ENCODE data around the gene WDFY3.

Gene WDFY3

DNA sequence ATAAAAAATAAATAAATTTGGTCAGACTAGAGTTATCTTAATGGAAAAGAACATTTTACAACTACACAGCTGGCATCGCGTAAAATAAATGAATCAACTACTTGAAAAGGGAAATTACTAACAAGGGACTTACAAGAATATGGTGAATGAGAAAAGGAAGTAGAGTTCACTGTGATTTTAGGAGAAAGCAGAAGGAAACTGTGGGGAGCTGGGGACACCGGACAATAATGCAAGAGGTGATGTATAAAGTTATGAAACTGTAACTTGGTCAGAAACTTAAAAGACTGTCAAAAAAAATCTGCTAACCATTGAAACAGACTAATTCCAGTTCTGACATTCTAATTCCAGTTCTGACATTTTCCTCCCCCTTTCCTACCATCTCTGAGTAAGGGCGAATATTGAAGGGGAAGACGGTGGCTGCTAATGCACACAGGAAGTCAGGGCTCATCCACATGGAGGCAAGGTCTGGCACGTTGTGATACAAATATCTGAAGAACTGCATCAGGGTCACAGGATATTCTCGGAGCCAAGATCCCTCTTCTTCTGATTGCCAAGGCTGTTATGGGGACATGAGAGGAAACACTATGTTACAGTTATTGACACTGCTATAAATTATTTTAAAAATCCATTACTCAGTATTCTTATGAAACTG lies 213.0 kb downstream of the WDFY3 start:
- whole genome bisulfite sequencing (ENCODE audit: insufficient coverage, insufficient read length), result no CpG with 5 or more reads among the region's 7 CpGs
- H3K27me3 ChIP-seq (ENCODE audit: control insufficient read depth, insufficient read depth, low read length), result no peaks in the 10 kb centered on the region
- DNase-seq (ENCODE audit: low read depth, low spot score), result no peak
- peaks cover 8% of the 10 kb centered on the region; the same call in 1 of the 2 replicates for H3K36me3 ChIP-seq (ENCODE audit: control insufficient read depth, insufficient read depth, low read length)
- no peak overlapping the region for H3K4me3 ChIP-seq (ENCODE audit: low read length)
- H3K9me3 ChIP-seq (ENCODE audit: control insufficient read depth, insufficient read depth, low read length), result no peaks in the 10 kb centered on the region
- no peaks in the 10 kb centered on the region for H3K4me1 ChIP-seq (ENCODE audit: control insufficient read depth, insufficient read depth, low read length)
- H3K27ac ChIP-seq (ENCODE audit: low read length), result no peak overlapping the region

DNA sequence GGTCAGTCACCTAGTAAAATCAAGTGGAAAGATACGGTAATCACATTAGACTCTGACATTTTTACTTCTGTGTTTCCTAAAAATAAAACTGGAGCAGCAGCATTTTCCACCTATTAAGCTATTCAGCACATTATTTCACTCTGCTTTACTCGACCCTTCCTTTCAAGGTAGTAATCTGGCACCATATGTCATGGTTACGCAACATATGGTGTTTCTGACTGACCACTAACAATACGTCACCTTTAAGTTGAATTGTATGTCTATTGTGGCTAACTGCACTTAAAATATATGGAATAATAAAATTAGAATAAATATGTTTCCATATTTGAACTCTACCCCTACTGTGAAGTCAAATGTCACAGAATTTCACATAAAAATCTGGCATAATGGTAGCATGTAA lies 214.8 kb downstream of the WDFY3 start:
- no peaks in the 10 kb centered on the region for H3K9me3 ChIP-seq (ENCODE audit: control insufficient read depth, insufficient read depth, low read length)
- peaks cover 8% of the 10 kb centered on the region; the same call in 1 of the 2 replicates for H3K36me3 ChIP-seq (ENCODE audit: control insufficient read depth, insufficient read depth, low read length)
- H3K4me3 ChIP-seq (ENCODE audit: low read length), result no peak overlapping the region
- no peaks in the 10 kb centered on the region for H3K27me3 ChIP-seq (ENCODE audit: control insufficient read depth, insufficient read depth, low read length)
- H3K27ac ChIP-seq (ENCODE audit: low read length), result no peak overlapping the region
- no CpG with 5 or more reads among the region's 4 CpGs for WGBS (ENCODE audit: insufficient coverage, insufficient read length)
- no peak for DNase-seq (ENCODE audit: low read depth, low spot score)
- no peaks in the 10 kb centered on the region for H3K4me1 ChIP-seq (ENCODE audit: control insufficient read depth, insufficient read depth, low read length)

DNA sequence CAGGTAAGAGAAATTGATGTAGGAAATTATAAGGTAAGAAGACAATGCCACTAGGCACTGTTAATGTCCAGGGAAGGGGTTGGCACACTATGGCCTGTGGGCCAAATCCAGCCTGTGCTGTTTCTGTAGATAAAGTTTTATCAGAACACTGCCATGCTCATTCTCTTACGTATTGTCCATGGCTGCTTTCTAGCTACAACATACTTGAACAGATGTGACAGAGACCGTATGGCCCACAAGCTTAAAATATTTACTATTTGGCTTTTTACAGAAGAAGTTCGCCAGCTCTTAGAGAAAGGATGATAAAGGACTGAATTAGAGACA lies 215.6 kb downstream of the WDFY3 start:
- no peaks in the 10 kb centered on the region for H3K4me1 ChIP-seq (ENCODE audit: control insufficient read depth, insufficient read depth, low read length)
- WGBS (ENCODE audit: insufficient coverage, insufficient read length), result no CpG with 5 or more reads among the region's 3 CpGs
- no peaks in the 10 kb centered on the region for H3K9me3 ChIP-seq (ENCODE audit: control insufficient read depth, insufficient read depth, low read length)
- no peak overlapping the region for H3K4me3 ChIP-seq (ENCODE audit: low read length)
- no peak overlapping the region for H3K27ac ChIP-seq (ENCODE audit: low read length)
- no peak for DNase-seq (ENCODE audit: low read depth, low spot score)
- no peaks in the 10 kb centered on the region for H3K27me3 ChIP-seq (ENCODE audit: control insufficient read depth, insufficient read depth, low read length)
- peaks cover 8% of the 10 kb centered on the region; the same call in 1 of the 2 replicates for H3K36me3 ChIP-seq (ENCODE audit: control insufficient read depth, insufficient read depth, low read length)

DNA sequence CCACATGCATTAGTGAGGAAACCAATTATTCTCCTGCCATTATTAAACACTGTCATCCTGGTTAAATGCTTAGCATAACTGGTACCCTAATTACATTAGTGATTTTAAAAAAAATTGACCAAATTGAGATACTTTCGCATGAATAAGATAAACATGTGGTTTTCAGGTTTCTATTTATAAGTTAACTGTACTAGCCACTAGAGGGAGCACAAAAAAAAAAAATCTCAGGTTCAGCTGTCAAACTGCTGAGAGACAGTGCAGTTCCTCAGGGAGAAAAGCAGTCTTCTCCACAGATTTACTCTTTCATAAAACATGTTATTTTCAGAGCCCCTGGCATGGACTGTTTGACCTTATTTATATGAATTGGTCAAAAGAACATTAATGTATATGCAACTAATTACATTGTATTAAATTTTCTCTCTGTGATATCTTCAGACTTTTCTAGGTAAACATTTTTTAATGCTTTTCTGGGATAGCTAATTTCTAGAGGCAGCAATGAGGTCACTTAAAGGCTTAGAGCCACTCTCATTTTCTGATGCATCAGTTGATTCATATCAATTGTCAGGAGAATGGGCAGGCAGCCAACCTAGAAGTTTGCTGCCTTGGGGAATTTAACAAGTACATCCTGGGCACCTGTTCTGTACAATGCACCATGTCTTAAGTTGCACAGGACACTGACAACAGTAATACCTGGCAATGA lies 216.1 kb downstream of the WDFY3 start:
- WGBS (ENCODE audit: insufficient coverage, insufficient read length), result no CpG with 5 or more reads among the region's 1 CpG
- H3K4me1 ChIP-seq (ENCODE audit: control insufficient read depth, insufficient read depth, low read length), result no peaks in the 10 kb centered on the region
- H3K9me3 ChIP-seq (ENCODE audit: control insufficient read depth, insufficient read depth, low read length), result no peaks in the 10 kb centered on the region
- H3K27me3 ChIP-seq (ENCODE audit: control insufficient read depth, insufficient read depth, low read length), result no peaks in the 10 kb centered on the region
- H3K27ac ChIP-seq (ENCODE audit: low read length), result no peak overlapping the region
- H3K4me3 ChIP-seq (ENCODE audit: low read length), result no peak overlapping the region
- peaks cover 8% of the 10 kb centered on the region; the same call in 1 of the 2 replicates for H3K36me3 ChIP-seq (ENCODE audit: control insufficient read depth, insufficient read depth, low read length)
- DNase-seq (ENCODE audit: low read depth, low spot score), result no peak

DNA sequence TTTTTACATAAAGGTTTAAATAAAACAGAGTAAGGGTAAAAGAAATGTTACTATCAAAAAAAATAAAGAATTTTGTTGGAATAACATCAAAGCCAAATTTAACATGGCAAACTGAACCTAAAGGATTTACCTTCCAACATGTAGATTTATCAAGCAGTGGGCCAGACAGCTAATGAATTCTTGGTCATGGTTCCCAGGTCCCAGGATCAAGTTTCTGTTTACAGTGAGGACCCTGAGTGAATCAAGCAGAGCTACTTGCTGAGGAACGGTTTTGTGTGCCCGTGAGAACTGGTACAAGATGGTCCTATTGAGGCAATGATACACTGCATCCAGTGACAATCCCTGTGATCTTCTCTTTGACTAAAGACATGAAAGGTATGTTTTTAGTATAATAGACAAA lies 226.4 kb downstream of the WDFY3 start:
- WGBS (ENCODE audit: insufficient coverage, insufficient read length), result no CpG with 5 or more reads among the region's 2 CpGs
- Histone ChIP-seq H3K9me3 (ENCODE audit: control insufficient read depth, insufficient read depth, low read length) (no peaks in the 10 kb centered on the region), H3K27me3 (ENCODE audit: control insufficient read depth, insufficient read depth, low read length) (no peaks in the 10 kb centered on the region), H3K36me3 (ENCODE audit: control insufficient read depth, insufficient read depth, low read length) (peaks cover 2% of the 10 kb centered on the region; the same call in 1 of the 2 replicates), H3K4me3 (ENCODE audit: low read length) (no peak overlapping the region), H3K27ac (ENCODE audit: low read length) (no peak overlapping the region), H3K4me1 (ENCODE audit: control insufficient read depth, insufficient read depth, low read length) (no peaks in the 10 kb centered on the region)
- DNase-seq (ENCODE audit: low read depth, low spot score), result no peak

GRCh38 chr4:84738622-84739021 lies 227.9 kb downstream of the WDFY3 start:
- Histone ChIP-seq H3K4me3 (ENCODE audit: low read length) (no peak overlapping the region), H3K27me3 (ENCODE audit: control insufficient read depth, insufficient read depth, low read length) (no peaks in the 10 kb centered on the region), H3K27ac (ENCODE audit: low read length) (no peak overlapping the region), H3K9me3 (ENCODE audit: control insufficient read depth, insufficient read depth, low read length) (no peaks in the 10 kb centered on the region), H3K36me3 (ENCODE audit: control insufficient read depth, insufficient read depth, low read length) (peaks cover 2% of the 10 kb centered on the region; the same call in 1 of the 2 replicates), H3K4me1 (ENCODE audit: control insufficient read depth, insufficient read depth, low read length) (no peaks in the 10 kb centered on the region)
- no peak for DNase-seq (ENCODE audit: low read depth, low spot score)

DNA sequence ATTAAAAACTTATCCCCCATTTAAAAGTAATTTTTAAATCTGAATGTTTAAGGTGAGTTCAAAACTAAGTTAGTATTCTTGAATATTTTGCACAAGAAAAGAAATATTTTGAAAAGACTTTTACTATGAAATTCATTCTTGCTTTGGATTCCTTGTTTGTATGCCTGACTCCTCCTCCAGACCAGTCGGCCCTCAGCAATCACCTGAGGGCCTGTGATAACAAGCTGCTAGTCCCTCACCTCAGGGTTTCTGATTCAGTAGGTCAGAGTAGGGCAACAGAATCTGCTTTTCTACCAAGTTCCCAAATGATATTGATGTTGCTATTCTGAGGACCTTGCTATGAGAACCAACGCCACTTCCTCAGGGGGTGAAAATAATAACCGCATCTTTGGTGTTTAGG lies 228.8 kb downstream of the WDFY3 start:
- DNase-seq (ENCODE audit: low read depth, low spot score), result no peak
- no peak overlapping the region for H3K4me3 ChIP-seq (ENCODE audit: low read length)
- H3K27me3 ChIP-seq (ENCODE audit: control insufficient read depth, insufficient read depth, low read length), result no peaks in the 10 kb centered on the region
- no peak overlapping the region for H3K27ac ChIP-seq (ENCODE audit: low read length)
- no CpG with 5 or more reads among the region's 3 CpGs for WGBS (ENCODE audit: insufficient coverage, insufficient read length)
- H3K36me3 ChIP-seq (ENCODE audit: control insufficient read depth, insufficient read depth, low read length), result peaks cover 2% of the 10 kb centered on the region; the same call in 1 of the 2 replicates
- no peaks in the 10 kb centered on the region for H3K4me1 ChIP-seq (ENCODE audit: control insufficient read depth, insufficient read depth, low read length)
- no peaks in the 10 kb centered on the region for H3K9me3 ChIP-seq (ENCODE audit: control insufficient read depth, insufficient read depth, low read length)

- Histone ChIP-seq H3K9me3 (ENCODE audit: control insufficient read depth, insufficient read depth, low read length) (no peaks in the 10 kb centered on the region), H3K27ac (ENCODE audit: low read length) (no peak overlapping the region), H3K4me3 (ENCODE audit: low read length) (no peak overlapping the region), H3K4me1 (ENCODE audit: control insufficient read depth, insufficient read depth, low read length) (no peaks in the 10 kb centered on the region), H3K27me3 (ENCODE audit: control insufficient read depth, insufficient read depth, low read length) (no peaks in the 10 kb centered on the region), H3K36me3 (ENCODE audit: control insufficient read depth, insufficient read depth, low read length) (peaks cover 2% of the 10 kb centered on the region; the same call in 1 of the 2 replicates)
- DNase-seq (ENCODE audit: low read depth, low spot score), result no peak
Measured at GRCh38 chr4:84734037-84734436, 232.5 kb downstream of the WDFY3 start.

GRCh38 chr4:84733343-84734033 lies 233.0 kb downstream of the WDFY3 start:
- Histone ChIP-seq H3K4me3 (ENCODE audit: low read length) (no peak overlapping the region), H3K27me3 (ENCODE audit: control insufficient read depth, insufficient read depth, low read length) (no peaks in the 10 kb centered on the region), H3K36me3 (ENCODE audit: control insufficient read depth, insufficient read depth, low read length) (no peaks in the 10 kb centered on the region; the same call in 1 of the 2 replicates), H3K9me3 (ENCODE audit: control insufficient read depth, insufficient read depth, low read length) (no peaks in the 10 kb centered on the region), H3K4me1 (ENCODE audit: control insufficient read depth, insufficient read depth, low read length) (no peaks in the 10 kb centered on the region), H3K27ac (ENCODE audit: low read length) (no peak overlapping the region)
- WGBS (ENCODE audit: insufficient coverage, insufficient read length), result no CpG with 5 or more reads among the region's 13 CpGs
- no peak for DNase-seq (ENCODE audit: low read depth, low spot score)

DNA sequence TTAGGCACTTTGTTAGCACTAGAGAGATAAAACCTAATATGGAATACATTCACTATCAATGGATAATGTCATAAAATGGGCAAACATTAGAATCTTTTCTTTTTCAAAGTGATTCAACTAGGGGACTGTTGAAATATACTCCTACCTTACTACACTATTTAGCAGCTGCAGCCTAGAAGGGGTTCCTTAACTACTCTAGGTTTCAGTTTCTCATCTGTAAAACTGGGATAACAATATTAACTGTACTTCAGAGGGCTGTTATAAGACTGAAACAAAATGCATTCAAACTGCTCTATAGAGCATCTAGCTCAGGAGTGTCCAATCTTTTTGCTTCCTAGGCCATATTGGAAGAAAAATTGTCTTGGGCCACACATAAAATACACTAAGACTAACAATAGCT lies 236.1 kb downstream of the WDFY3 start:
- Histone ChIP-seq H3K4me3 (ENCODE audit: low read length) (no peak overlapping the region), H3K4me1 (ENCODE audit: control insufficient read depth, insufficient read depth, low read length) (no peaks in the 10 kb centered on the region), H3K36me3 (ENCODE audit: control insufficient read depth, insufficient read depth, low read length) (no peaks in the 10 kb centered on the region; the same call in 1 of the 2 replicates), H3K9me3 (ENCODE audit: control insufficient read depth, insufficient read depth, low read length) (no peaks in the 10 kb centered on the region), H3K27ac (ENCODE audit: low read length) (no peak overlapping the region), H3K27me3 (ENCODE audit: control insufficient read depth, insufficient read depth, low read length) (no peaks in the 10 kb centered on the region)
- DNase-seq (ENCODE audit: low read depth, low spot score), result no peak

All from iPS DF 6.9 (cell line).